Neural cell (in vitro differentiated cells): ENCODE results near the gene IGSF21.

Experiments used
- EP300 ChIP-seq: fragments of 450-650 bp; conservative IDR thresholded peaks from 2 replicates; pipeline ENCODE4 v1.6.1; 2014; ENCODE audit warnings: antibody characterized with exemption, mild to moderate bottlenecking, moderate library complexity; ENCODE audit not compliant: poor library complexity, severe bottlenecking
- POLR2AphosphoS5 ChIP-seq: IDR thresholded peaks from 2 replicates; pipeline ENCODE4 v1.6.1; 2012

- TF ChIP-seq EP300 (no peak), POLR2AphosphoS5 (no peak)
Observed at GRCh38 chr1:18187054-18187453, 79.5 kb downstream of the IGSF21 start.
